ENCODE measurements around the gene PIH1D2. TPM values are rescaled to one million over a fixed set of nuclear protein-coding genes. Genes with fewer than 3 reads are reported as not detected.
"Not testable (repeated sequence)": the region's sequence is repeated elsewhere in the genome, so short reads cannot be mapped to it uniquely, and the experiment has no call there.

The PIH1D2 gene
- total RNA-seq, 1 experiment from 2014 or later = 1.3 TPM

DNA sequence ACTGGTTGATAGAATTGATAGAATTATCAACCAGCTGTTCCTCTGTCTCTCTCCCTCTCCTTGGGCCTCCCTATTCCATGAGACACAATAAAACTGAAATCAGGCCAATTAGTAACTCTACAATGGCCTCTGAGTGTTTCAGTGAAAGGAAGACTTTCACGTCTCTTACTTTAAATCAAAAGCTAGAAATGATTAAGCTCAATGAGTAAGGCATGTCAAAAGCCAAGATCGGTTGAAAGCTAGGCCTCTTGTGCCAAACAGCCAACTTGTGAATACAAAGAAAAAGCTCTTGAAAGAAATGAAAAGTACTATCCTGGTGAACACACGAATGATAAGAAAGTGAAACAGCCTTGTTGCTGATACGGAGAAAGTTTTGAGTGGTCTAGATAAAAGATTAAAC is 16.6 kb downstream of the PIH1D2 start:
- no peak for DNase-seq (ENCODE audit: low read depth)

DNA sequence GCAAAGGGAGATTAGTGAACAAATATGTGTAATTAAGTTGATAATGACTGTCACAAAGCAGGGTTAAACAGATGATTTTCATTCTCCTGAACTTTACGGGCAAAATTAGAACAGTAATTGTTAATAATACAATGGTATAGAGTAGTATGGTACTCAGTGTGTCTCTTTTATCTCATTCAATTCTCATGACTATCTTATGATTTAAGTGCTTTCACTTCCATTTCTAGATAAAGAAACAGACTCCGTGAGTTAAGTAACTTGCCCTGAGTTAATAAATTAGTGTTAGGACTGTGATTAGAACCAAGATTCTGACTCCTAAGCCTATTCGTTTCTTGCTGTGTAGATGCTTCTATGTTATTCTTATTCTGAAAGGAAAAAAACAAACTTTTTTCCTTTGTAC is 22.0 kb downstream of the PIH1D2 start:
- DNase-seq (ENCODE audit: low read depth) = no peak

- DNase-seq (ENCODE audit: low read depth) = no peak
Measured at GRCh38 chr11:112050721-112051120, 23.1 kb downstream of the PIH1D2 start.

DNA sequence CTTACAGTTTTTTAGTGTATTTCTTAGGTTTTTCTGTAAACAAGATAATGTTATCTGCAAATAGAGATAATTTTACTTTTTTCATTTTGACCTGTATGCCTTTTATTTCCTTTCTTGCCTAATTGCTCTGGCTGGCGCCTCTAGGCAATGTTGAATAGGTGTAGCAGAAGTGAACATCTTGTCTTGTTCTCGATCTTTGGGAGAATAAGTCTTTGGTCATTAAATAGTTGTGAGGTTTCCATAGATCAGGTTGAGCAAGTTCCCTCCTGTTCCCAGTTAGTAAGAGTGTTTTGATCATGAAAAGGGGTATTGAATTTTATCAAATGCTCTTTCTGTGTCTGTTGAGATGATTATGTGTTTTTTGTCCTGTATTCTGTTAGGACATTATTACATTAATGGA is 24.0 kb downstream of the PIH1D2 start:
- DNase-seq (ENCODE audit: low read depth) = no peak

DNA sequence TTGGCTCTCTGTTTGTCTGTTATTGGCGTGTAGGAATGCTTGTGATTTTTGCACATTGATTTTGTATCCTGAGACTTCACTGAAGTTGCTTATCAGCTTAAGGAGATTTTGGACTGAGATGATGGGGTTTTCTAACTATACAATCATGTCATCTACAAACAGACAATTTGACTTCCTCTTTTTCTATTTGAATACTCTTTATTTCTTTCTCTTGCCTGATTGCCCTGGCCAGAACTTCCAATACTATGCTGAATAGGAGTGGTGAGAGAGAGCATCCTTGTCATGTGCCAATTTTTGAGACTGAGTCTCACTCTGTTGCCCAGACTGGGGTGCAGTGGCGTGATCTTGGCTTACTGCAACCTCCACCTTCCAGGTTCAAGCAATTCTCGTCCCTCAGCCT is 25.6 kb downstream of the PIH1D2 start:
- not testable (repeated sequence) for DNase-seq (ENCODE audit: low read depth)

DNA sequence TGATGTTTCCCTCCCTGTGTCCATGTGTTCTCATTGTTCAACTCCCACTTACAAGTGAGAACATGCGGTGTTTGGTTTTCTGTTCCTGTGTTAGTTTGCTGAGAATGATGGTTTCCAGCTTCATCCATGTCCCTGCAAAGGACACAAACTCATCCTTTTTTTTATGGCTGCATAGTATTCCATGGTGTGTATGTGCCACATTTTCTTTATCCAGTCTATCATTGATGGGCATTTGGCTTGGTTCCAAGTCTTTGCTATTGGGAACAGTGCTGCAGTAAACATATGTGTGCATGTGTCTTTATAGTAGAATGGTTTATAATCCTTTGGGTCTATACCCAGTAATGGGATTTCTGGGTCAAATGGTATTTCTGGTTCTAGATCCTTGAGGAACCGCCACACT is 27.2 kb downstream of the PIH1D2 start:
- not testable (repeated sequence) for DNase-seq (ENCODE audit: low read depth)

DNA sequence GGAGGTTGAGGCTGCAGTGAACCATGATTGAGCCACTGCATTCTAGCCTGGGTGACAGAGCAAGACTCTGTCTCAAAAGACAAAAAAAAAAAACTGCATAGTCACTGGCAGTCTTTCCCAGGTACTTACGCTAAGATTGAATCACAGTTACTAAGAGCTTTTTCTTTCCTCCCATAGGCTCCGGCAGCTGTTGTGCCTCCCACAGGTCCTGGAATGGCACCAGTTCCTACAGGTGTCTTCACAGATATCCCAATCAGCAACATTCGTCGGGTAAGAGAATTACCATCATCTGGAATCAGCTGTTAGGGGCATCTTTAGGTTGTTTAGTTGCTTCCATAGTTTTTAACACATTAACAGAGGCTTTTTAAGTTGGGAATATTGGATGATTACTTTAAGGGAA is 28.9 kb downstream of the PIH1D2 start:
- DNase-seq (ENCODE audit: low read depth) = no peak

DNA sequence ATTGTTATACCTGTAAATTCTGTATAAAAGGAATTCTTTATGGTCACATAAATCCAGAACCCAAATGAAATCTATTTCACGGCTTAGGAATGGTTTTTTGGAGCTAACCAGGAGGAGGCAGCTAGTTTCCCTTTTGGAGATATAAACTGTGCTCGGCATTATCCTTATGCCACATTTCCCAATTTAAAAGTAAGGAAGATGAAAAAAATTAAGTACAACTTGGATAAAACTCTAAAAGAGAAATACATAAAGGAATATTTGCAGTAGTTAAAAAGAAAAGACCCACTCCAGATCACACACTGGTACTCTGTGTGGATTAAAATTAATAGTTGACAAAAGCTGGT is 30.9 kb downstream of the PIH1D2 start:
- no peak for DNase-seq (ENCODE audit: low read depth)

DNA sequence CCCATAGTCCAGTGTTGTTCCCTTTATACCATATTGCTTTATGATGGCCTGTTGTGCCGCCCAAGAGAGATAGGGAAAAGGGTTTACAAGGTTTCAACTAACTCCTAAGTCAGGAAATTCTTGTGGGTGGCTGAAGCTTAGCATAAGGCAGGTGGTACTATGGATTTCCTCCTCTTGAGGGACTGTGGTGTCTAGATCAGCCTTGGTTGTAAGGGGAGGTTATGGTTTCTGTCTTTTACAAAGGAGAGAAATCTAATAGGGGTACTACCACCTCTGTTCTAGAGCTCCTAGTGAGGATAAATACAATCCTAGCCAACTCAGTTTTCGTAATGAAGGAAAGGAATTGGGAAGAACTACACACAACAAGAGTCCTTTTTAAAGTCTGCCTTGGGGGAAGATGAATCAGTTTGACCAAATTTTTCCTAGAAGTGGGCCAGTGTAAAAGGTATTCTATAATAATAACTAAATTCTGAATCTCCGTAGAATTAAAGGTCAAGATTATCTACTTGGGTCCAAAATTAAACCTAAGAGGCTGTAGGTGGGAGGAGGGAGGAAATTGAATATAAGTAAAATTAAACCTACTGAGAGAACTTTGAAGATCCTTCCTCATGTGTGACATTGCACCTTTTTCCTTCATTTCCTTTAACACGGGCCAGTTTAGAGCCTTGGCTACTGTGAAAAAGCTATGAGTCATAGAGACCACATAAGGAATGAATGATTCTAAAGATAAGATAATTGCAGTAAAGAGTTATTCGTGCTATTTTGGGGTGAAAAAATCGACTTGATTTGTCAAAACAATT is 31.5 kb downstream of the PIH1D2 start:
- peak; percentile 74 for DNase-seq (ENCODE audit: low read depth)

- DNase-seq (ENCODE audit: low read depth) = no peak
Measured at GRCh38 chr11:112037527-112037926, 36.3 kb downstream of the PIH1D2 start.

GRCh38 chr11:112033902-112034301 is 39.9 kb downstream of the PIH1D2 start:
- DNase-seq (ENCODE audit: low read depth) = no peak

DNA sequence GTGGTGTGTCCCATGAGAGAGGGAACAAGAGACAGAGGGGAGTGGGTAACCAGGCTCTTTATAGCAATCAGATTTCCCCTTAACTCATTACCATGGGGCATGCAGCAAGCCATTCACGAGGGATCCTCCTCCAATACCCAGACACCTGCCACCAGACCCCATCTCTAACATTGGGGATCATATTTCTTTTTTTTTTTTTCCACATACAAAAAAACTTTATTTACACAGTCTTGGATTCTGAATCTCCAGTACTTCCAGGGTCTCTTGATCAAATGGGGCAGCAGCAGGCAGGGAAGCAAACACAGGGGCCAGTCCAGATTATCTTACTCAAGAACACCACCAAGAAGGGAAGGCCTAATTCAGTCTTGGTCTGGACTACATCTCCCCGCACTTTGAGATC is 44.4 kb downstream of the PIH1D2 start:
- DNase-seq (ENCODE audit: low read depth) = no peak

GRCh38 chr11:112026784-112027410 is 46.9 kb downstream of the PIH1D2 start:
- not testable (repeated sequence) for DNase-seq (ENCODE audit: low read depth)

- DNase-seq (ENCODE audit: low read depth) = peak; percentile 23
Measured at GRCh38 chr11:112025707-112026106, 48.1 kb downstream of the PIH1D2 start.

DNA sequence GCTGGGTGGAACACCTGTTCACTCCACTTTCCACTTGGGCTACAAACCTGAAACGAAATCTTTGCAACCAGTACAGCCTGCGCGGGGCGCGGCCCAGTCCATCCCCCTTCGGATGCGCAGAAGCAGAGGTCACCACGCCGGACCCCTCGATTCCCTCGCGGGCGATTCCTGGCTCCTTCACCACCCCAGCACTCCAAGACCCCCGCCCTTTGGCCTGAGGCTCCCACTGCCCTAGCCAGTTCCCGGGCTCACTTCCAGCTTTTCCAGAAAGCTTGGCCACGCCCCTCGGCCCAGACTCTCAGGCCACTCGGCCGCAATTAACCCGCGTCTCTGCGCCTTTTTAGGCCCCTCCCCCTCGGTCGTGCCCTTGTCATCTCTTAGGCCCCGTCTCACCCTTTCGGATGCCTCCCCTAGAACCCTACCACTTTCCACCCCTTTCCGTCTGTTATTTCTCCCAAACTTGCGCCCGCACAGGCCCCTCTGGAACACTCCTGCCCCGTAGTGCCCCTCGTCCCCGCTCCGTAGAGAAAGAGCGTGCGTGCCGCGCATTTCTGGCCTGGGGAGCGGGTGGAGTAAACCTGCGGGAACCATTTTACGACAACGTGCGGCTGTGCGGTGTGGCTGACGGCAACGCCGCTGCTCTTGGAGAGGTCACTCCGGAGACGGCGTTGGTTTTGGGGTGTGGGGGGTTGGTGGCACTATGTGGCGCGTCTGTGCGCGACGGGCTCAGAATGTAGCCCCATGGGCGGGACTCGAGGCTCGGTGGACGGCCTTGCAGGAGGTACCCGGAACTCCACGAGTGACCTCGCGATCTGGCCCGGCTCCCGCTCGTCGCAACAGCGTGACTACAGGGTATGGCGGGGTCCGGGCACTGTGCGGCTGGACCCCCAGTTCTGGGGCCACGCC is 48.8 kb downstream of the PIH1D2 start, which contains the start of gene DLAT:
DLAT (plus strand) TSS at position 636 of the 906 bp plus-strand sequence; CDS start at position 701, 65 bp downstream.
- DNase-seq (ENCODE audit: low read depth) = peak; percentile 79

DNA sequence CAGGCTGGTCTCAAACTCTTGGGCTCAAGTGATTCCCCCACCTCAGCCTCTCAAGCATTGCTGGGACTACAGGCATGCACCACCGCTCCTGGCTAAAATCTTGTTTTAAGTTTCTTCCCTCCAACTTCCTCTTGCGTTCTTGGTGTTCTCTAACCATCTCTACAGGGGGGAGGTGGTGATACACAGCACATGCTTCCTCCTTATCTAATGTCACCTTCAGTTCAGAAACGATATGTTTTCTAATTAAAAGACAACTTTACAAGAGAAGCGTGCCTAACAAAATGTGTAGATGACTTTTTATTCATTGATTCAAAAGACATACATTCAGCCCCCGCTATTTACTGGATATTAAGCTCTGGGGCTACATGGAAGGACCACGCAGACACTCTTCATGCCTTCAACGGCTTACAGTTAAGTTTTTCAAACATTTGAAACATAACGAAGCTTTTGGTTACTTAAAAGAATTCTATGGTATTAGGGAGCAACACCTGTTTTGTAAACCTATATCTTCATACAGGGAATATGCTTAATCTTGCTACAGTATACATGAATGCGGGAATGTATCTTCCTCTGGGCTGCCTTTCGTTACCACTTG is 49.5 kb downstream of the PIH1D2 start:
- DNase-seq (ENCODE audit: low read depth) = no peak

DNA sequence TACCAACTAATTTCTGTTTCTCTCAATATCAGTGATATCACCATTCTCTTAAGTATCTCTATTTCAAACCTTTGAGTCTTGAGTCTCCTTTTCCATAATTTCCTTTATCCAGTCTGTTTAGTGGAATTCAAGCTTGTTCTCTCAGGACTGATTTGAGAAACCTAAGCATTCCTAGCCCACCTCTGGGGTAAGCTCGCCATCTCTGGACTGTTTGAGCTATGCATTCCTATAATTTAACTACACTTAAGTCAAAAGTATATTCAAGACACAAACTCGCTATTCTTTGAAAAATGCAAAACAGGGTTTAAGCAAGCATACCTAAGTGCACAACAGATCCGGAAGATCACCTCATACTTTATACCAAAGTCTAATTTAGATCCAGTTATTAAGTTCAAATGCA is 50.7 kb downstream of the PIH1D2 start:
- no peak for DNase-seq (ENCODE audit: low read depth)

- DNase-seq (ENCODE audit: low read depth) = no peak
Measured at GRCh38 chr11:112019066-112019465, 54.8 kb downstream of the PIH1D2 start.
